ENCODE data around the gene ATP10B.

- TF ChIP-seq, protein P1, sequence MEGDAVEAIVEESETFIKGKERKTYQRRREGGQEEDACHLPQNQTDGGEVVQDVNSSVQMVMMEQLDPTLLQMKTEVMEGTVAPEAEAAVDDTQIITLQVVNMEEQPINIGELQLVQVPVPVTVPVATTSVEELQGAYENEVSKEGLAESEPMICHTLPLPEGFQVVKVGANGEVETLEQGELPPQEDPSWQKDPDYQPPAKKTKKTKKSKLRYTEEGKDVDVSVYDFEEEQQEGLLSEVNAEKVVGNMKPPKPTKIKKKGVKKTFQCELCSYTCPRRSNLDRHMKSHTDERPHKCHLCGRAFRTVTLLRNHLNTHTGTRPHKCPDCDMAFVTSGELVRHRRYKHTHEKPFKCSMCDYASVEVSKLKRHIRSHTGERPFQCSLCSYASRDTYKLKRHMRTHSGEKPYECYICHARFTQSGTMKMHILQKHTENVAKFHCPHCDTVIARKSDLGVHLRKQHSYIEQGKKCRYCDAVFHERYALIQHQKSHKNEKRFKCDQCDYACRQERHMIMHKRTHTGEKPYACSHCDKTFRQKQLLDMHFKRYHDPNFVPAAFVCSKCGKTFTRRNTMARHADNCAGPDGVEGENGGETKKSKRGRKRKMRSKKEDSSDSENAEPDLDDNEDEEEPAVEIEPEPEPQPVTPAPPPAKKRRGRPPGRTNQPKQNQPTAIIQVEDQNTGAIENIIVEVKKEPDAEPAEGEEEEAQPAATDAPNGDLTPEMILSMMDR (IDR thresholded peaks at IDR 0.05) = no peak
- no peak for TF ChIP-seq EP300 (IDR thresholded peaks at IDR 0.05; ENCODE audit: low read depth)
- no peak for TF ChIP-seq POLR2AphosphoS5 (IDR thresholded peaks at IDR 0.05)
Observed at GRCh38 chr5:160604484-160604883, 247.5 kb downstream of the ATP10B start.

Data from transverse colon (tissue), 4 donors.